CD4-positive, alpha-beta T cell treated with Interleukin-10 for 1 hour (primary cell): Measurements from ENCODE around the gene C5orf47.

Experiments
- DNase-seq: peaks from one replicate; pipeline ENCODE4 v3.0.0-alpha.2; 2020

Gene C5orf47, protein sequence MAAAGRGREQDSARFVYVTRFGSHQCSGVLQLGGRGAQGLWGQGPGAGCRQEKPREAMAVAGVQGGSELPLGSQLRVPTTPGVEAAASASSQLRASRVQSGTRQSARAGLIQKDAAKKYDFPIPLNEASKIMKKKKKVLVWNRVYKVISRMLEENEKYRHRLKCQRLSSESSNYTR

DNA sequence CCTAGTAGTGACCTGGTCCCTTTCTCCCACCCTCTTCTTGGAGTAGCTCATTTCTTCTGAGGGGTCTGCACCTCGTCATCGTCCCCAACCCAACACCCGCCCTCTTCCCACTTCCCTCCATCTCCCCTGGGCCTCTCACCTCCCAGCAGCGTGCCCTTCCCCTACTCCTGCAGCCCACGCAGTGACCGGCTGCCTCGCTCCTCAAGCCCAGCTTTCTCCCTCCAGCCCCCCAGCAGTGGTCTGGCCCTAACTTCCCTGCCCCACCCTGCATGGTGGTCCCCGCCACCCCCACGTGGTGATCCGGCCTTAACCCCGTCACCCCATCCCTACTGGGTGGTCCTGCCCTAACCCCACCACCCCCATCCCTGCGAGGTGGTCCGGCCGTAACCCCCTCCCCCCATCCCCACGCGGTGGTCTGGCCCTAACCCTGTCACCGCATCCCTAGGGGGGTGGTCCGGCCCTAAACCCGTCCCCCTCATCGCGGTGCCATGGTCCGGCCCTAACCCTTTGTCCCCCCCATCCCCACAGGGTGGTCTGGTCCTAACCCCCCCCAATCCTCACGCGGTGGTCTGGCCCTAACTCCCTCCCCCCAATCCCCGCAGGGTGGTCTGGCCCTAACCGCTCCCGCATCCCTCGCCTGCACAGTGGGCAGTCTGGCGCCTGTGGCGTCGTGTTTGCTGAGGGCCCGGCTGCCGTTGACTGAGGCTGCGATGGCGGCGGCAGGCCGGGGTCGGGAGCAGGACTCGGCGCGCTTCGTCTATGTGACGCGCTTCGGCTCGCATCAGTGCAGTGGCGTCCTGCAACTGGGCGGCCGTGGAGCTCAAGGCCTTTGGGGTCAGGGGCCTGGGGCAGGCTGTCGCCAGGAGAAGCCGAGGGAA lies at the start of gene C5orf47:
Gene C5orf47 (plus strand): TSS at position 617 of the 878 bp plus-strand sequence. CDS start 94 bp downstream, at position 711.
- DNase-seq = no peak

DNA sequence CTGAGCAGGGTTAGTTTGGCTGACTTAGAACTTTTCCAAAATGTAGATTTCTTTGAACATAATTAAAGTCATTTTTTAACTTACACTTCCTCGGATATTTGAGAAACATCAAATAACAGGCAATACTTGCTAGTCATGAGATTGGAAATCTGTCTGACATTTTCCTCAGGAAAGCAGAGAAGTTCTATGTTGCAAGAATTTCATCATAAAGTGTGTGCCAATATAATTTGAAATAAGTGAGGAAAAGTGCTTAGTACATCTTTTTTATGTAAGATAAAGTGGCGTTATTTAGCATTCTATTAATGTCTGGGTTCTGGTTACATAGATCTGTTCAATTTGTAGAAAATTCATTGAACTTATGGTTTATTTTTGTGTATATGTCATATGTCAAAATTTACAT lies 48.7 kb upstream of the C5orf47 start:
- no peak for DNase-seq

DNA sequence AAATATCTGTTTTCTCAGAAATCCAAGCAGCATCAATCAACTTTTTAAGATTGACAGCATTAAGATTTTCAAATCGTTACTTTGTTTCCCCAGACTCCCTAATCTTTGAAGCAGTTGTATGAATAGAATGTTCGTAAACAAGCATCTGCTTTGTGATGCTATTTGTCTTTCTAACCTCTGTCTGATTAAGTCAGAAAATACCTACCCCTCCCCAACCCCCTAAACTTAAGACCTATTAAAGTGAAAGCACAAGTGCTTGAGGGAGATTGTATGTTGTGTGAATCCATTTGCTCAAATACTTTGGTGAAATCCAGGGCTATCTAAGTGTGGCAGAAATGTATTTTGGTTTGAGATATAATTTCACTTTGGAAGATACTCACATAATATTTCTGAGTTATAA lies 47.9 kb upstream of the C5orf47 start:
- no peak for DNase-seq

DNA sequence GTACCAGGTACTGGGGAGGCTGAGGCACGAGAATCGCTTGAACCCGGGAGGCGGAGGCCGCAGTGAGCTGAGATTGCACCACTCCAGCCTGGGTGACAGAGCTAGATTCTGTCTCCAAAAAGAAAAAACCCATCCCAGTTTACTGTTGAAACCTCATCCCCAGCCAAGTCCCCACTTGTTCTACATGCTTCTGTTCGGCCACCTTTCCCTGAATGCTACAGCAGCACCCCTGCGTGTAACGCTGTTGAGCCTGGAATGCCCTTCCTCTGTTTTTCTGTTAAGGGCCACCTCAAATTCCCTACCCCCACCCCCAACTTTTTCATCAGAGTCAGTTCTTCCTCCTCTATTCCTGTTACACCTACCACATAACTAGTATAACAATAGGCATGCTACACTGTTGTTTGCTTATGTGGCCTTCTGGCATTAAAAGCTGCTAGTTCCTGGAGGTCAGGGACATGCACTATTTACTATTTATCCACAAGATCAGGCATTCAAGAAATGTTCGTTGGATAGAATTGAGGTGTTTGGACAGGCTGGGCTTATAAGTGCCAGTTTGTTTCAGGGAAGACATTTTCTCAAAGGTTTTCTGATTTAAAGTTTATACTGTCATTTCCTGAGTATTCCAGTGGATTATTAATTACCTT lies 47.1 kb upstream of the C5orf47 start:
- DNase-seq = no peak

DNA sequence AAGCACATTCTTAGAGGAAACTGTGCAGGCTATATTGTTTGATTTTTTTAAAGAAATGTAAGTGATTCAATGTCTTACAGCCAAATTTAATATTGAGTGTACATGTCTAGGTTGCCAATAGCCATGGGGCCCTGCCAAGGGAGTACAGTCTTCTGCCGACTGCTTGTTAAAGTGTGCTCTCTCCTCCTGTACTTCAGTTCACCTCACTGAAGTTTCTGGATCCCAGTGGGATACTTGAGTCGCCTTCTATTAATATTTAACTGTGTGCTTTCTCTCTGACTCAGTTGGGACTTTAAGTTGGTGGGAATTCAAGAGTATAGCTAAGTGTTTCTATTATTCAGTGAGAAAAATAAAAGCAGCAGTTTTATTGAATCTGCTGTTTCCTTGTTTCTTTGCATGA lies 44.5 kb upstream of the C5orf47 start:
- DNase-seq = no peak

DNA sequence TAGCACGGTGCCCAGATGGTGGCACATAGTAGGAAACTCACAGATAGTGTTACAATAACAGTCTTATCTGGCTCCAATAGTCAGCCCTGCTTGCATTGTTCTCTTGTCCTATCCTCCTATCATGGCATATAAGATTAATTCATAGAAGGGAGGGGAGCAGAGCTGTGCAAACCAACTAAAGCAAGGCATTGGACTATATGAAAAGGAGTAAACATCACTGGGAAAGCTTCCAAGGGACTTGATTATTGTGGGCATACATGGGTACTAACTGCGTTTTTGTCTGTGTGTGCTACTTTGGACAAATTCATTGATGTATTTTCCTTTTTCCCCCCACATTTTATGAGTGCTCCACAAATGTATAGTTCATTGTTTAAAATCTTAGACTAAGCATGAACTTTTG lies 43.8 kb upstream of the C5orf47 start:
- no peak for DNase-seq

DNA sequence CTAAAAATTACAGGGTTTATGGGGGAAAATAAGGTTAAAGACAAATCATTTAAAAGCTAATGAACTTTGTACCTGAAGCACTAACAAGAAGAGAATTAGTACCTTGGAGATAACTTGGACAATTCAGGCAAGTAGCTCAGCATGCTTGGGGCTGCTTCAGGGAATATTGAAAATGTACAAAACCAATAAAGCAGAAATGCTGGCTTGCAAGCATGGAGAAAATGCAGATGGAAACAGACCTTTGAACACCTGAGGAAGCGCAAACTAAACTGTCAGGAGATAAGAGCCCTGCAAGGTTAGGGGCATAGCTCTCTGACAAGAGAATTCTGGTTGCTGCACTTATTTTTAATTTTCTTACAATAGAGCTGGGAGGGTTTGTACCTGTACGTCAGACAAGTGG lies 42.6 kb upstream of the C5orf47 start:
- no peak for DNase-seq

DNA sequence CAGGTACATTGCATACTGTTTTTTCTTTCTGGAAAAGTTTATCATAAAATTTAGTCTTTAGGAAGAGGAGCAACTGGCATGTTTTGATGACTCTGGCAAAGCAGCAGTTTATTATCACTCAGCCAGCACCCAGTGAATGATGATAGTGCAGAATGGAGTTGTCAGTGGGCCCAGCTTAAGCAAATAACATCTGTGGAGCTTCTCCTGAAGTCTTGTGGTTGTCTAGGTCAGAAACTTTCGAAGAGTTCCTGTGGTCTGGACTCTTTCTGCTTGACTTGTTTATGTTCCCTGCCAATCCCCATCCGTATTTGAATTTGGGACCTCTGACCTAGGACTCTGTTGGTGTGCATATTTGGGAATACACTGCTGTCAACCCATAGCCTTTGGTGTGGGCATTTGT lies 38.1 kb upstream of the C5orf47 start:
- no peak for DNase-seq

DNA sequence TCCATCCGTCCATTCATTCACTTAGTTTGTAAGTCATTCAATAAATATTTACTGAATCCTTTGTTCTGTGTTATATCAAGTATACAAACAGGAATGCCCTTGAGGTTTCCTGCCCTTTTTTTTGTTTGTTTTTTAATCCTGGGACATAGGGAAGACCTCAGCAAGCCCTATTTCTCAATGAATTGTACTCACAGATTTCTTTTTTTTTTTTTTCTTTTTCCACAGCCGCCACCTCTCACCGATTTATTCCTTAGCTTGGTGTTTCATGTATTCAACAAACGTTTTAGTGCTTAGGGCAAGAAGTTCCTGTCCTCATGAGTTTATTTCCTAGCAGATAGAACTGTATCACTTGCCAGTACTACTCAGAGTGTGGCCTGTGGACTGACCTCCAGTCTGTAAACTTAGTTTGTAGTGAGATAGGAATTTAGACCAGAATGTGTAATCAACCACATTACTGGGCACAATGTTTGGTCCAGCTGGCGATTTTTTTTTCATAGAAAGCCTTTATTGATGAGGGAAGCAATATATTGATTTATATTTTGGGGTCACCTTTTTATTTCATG lies 35.4 kb upstream of the C5orf47 start:
- DNase-seq = no peak

DNA sequence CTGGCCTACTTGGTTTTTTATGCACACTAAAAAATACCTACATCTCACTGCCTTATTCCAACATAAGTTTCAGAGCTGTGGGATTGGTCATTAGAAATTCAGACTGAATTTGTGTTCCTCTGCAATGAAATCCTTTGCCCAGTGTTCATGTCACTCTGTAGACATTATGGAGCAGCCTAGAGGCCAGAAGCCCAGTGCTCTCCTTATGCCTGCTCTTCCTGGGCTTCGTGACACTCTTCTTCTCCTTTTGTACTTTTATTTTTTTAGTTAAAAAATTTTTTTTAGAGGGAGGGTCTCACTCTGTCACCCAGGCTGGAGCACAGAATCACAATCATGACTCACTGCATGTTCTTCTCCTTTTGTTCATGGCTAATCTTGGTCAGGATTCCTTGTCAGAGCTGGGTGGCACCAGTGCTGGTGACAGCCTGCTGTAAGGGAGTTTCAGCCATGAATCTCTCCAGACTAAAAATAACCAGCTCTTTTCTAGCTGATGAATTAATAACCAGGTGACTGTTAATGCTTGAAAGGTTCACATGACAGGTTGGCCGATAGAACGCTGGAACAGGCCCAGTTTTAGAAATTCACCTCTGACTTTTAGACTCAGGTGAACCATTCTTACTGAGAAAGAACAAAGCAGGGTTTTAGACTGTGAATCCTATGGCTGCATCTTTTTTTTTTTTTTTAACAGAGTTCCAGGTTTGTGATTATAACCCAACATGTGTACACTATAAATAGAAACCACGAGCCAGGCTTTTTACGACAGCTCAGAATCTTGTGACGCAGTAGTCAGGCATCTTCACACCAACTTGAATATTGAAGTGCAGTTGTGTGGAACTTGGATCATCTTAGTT lies 34.1 kb upstream of the C5orf47 start:
- DNase-seq = no peak

DNA sequence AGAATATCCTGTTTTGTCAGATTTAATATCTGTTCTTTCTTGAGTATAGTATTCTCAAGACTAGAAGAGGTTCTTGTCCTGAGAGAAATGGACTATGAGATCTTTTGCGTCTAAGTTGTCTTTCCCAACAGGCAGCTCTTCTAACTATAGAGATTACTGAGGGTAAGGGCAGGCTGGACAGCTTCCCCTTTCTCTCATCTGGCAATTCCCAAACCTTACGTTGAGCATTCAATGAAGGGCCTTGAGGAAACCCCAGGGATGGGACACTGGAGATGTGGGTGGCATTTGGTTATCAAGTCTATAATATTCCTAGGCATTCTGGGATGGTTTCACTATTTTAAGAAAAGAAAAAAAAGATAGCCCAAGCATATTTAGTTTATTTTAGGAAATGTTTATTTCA lies 28.0 kb upstream of the C5orf47 start:
- no peak for DNase-seq

DNA sequence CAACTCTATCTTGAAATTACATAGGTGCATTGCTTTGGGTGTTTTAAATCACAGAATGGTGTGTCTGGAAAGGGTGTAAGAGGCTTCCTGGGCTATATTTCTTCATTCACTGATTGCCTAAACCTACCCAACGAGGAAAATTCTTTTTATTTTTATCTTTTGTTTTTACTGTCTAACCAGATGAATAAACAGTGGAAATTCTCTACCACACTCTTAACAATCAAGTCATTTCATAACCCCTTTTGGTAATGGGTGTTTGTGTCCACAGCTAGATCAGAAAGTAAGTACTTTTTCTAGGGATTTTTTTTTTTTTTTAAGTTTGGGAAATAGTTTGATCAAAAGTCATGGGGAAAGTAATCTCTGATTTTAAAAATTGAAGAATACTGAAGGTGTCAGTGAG lies 27.6 kb upstream of the C5orf47 start:
- DNase-seq = no peak

DNA sequence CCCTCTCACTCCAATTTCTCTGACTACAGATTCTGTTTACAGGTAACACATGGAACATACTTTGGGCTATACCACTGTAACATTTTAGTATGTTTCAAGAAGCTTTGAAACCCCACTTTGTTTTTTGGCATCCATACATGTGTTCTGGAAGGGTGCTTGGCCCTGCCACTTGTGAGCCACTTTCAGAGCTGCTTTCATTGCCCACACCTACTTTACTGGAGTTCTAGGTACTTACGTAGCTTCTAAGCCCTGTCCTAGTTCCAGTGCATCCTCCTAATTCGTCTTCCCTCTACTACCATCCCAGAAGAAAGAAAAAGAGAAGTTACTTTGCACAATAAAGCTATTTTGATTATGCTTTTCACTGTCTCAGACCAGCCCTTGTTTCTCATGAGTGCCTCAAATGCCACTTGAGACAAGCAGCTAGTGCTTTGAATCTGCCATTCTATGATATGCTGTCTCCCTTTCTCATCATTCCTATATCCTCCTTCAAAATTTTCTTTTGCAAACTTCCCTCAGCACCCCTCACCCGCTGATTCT lies 26.5 kb upstream of the C5orf47 start:
- no peak for DNase-seq

DNA sequence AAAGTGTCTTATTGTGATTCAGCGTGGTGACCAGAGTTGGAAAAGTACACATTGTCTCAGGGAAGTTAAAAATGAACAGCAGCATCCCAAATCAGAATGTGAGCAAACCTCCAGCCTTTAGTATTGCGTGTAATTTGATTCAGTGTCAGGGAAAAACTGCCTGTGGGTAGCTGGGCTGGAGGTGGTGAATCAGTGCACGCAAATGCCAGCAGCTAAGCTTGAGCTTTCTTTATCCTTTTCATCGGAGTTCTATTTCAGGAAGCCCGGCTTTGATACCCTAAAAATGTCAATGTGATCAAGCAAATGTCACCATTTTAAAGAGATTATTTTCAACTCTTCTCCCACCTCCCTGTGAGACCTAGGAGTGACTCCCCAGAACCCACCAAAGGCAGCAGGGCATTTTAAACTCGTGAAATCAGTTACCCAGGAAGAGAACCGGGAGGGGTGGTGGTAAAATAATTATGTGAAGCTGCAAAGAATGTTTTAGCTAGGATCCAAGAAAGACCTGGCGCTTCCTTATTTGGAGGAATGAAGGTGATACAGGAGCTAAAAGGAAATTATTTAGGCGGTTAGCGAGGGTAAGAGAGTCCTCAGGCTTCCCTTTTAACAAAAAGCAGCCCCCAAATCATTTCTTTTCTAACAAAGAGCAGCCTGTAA lies 25.7 kb upstream of the C5orf47 start:
- no peak for DNase-seq

DNA sequence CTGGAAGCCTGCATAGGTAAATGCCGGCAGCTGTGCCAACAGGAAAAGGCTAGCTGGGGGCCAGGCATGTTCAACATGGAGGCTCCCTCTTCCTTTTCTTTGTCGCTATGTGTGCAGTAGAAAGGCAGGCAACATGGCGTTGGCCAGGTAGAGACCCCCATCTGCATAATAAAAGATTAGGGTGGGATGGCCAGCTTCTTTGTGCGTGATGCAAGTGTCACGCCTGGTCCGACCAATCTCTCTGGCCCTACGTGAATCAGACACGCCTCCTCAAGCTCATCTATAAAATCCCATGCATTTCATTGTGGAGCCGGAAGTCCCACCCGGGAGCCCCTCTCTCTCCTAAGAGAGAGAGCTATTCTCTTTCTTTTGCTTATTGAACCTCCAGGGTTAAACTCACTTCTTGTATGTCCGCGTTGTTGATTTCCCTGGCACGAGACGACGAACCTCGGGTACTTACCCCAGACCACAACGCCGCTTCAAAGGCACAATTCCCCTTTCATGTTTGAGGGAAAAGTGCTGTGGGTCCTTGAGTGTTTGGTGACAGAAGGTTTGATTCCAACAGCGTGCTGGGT lies 25.0 kb upstream of the C5orf47 start:
- peak; percentile 36 for DNase-seq

DNA sequence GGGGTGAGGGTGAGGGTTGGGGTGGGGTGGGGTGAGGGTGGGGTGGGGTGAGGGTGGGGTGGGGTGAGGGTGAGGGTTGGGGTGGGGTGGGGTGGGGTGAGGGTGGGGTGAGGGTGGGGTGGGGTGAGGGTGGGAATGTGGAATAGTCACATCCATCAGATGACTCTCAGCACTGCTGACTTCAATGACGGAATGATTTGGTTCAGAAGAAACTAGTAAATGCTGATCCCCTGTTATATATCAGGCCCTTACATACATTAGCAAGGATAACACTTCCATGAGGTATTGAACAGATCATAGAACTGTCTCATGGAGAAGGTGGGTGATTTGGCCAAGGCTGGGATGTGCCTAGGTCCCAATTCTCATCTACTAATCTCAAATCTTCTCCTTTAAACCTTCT lies 24.5 kb upstream of the C5orf47 start:
- DNase-seq = no peak

DNA sequence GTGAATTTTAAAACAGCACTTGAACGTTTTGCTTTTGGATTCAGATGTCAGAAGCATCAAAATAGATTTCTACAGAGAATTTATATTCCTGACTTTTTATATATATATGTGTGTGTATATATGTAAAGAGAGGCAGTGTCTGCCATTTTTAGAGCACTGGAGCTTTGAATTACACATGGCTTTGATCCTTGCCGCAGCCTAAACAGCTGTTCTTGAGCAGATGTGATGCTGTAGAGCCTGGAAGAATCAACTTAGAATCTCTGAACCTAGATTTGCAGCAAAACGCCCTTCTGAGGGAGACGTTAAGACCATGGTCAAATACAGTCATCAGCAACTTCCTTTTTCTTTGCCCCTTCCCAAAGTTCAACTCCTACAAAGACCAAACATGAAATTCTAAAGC lies 21.7 kb upstream of the C5orf47 start:
- no peak for DNase-seq

DNA sequence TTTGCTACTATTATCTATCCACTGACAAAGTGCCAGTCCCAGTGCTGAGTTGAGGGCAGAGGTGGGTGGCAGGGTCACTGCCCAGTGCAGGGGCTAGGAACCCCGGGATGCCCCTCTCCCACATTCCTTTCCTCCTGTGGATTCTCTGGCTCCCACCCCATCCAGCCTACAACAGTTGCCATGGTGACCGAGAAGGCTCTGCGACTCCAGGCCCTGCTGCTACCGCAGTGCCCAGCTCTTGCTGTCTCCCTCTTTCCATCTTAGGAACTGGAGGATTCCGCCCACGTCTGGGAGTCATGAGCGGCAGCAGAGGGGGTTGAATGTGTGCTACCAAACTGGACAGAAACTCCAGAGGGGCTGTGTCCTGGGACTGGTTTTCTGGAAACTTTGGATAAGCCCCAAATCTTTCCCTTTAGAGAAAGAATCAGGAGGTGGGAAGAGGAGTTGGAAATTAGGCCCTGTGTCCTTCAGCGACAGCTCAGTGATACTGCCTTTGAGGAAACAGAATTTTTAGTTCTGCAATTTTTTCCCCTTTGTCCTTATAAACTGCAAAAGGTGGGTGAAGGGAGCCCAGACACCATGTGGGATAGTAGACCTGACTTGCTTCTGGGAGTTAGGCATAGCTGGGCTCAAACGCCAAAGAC lies 20.7 kb upstream of the C5orf47 start:
- DNase-seq = no peak

DNA sequence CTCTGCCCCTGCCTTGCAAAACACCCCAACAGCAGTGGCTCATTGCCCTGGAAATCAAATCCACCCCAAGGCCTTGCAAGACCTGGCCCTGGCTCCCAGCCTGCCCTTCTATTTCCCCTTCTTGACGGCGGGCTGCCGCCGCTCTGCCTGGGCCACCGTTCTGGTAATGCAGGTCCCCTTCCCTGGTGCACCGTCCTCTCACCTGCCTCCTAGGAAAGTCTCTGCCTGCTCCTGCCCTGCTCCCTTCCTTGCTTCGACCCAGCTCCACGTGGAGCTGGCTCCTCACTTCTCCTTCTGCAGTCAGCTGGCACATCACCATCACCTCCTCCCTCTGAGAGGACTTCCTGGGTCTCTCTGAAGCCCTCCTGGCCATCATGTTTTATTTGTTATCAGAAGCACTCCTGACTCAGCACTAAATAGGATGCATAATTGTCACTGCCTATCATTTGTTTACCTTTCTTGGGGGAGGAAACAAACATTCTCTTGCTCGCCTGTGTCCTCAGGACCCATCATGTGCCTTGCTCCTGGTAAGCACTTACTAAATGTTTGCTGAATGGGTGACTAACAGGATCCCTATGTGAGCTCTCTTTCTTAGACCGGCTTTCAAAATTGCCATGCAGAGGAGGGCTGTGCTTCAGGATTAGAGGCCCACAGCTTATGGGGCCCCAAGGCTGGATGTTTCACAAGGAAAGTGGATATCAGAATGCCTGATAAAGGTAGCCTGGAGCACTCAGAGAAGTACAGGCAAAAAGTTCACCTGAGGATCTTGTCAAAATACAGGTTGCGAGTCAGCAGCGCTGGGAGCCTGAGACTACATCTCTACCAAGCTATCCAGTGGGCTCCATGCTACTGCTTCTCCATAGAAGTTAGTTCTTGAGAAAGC lies 19.6 kb upstream of the C5orf47 start:
- no peak for DNase-seq
